Left lobe of liver (tissue), 2 donors: ENCODE results near the gene TMOD4. TPM values are rescaled to one million over a fixed set of nuclear protein-coding genes. Genes with fewer than 3 reads are reported as not detected.
"Not testable (repeated sequence)": the region's sequence is repeated elsewhere in the genome, so short reads cannot be mapped to it uniquely, and the experiment has no call there.

Experiments used
- ATAC-seq: fragments of 200-7000 bp; cut with Tn5 transposase; one replicate; pipeline ENCODE4 v1.9.1; 2020; ENCODE audit warnings: mild to moderate bottlenecking, moderate library complexity
- DNase-seq: peaks from one replicate; pipeline ENCODE4 v3.0.0-alpha.2; 2020; ENCODE audit warnings: low spot score
- total RNA-seq: library from RNA; stranded (reverse); gene quantifications from one replicate; pipeline ENCODE4 v1.2.1, GENCODE V29; 2021
- donor health status: DM: no; HTN: no; CAD: no; lungs with moderate emphysema.
- donor health status: DM: no; HTN: yes; CAD: no.

Gene TMOD4
- 0.33 TPM for total RNA-seq

DNA sequence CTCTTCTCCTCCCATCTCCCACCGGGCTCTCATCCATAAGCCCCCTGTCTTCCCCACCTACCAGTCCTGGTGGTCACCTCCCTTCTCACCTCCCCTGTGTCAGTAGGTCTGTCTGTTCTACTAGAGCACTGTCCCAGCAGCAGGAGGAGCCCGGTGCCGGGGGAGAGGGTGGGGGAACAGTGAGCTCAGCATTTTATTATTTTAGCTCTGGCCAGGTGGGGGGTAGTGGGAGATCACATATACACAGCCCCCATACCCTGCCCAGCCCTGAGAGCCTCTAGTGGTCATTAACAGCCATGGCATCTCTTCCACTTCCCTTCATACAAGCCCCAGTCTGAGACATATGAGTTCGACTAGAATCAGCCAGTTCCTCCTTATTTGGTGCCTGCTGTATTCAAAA, at the start of gene TMOD4:
TSS of gene TMOD4 (minus strand) at position 119 of the 400 bp plus-strand sequence. CDS start 1,106 bp downstream, outside the sequence.
- ATAC-seq (peak; percentile 70), DNase-seq (no peak)

DNA sequence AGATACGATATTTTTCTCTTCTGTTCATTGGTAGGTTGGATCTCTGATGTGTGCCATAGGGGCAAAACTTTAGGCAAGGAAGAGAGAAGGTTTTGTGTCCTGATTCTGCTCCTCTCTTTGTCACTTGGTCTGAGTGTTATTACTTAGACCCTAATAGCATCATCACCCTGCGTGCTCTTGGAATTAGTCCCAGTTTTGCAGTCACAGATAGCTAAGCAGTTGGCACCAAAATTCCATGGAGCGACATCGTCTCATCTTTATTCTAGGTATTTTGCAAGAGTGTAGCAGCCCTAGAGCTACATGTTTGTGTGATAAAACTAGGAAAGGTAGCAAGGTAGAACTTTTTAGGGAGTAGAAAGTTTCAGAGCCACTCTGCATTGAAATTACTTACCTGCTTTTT, 46.3 kb upstream of the TMOD4 start:
- peak; percentile 59 for ATAC-seq
- no peak for DNase-seq

DNA sequence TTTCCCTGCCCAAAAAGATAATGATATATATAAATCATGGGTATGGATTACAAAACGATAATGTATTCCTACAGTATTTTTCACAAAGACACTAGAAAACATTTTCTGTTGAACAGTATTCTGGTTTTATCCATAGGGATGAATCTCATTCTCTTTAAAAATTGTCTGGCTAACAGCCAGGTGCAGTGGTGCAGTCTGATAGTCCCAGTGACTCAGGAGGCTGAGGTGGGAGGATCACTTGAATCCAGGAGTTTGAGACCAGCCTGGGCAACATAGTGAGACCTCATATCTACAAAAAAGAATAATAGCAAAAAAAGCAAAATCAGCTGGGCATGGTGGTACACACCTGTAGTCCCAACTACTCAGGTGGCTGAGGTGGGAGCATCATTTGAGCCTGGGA, 45.8 kb upstream of the TMOD4 start:
- DNase-seq (no peak), ATAC-seq (no peak)

DNA sequence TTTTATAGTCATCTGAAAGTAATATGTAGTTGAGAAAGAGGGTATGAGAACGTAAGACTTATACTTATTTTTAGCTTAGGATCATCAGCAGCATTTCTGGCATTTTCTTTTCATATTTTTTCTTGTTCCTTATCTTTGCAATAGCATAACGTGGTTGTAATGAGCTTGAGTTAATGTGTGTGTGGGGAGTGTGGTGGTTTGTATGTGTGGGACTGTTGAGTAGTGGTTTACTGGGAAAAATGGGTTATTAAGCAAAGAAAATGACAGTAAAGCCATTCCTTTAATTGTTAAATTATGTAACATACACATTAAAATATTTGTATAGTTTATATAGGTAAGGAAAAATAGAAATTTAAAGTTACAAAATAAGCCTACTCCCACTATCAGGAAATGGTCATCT, 37.8 kb upstream of the TMOD4 start:
- no peak for ATAC-seq
- no peak for DNase-seq

DNA sequence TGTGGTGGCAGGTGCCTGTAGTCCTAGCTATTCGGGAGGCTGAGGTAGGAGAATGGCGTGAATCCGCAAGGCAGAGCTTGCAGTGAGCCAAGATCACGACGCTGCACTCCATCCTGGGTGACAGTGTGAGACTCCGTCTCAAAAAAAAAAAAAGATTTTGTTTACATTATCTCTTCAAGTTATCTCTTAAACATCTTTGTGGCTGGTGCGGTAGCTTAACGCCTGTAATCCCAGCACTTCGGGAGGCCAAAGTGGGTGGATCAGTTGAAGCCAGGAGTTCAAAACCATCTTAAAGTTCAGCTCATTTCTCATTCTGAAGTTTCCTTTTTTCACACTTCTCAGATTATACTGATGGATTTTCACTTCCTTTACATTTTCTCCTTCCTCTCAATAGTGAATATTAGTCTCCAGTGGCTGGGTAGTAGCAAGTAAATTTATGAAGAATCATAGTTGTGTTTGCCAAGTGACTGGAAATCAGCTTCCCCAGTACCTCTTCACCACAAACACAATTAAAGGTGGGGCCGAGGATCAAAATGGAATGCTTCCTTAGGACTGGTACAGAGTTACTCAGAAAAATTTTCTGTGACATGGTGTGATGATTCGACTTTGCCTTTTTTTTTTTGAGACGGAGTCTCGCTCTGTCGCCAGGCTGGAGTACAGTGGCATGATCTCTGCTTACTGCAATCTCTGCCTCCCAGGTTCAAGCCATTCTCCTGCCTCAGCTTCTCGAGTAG, 36.4 kb upstream of the TMOD4 start:
- DNase-seq (no peak), ATAC-seq (no peak)

DNA sequence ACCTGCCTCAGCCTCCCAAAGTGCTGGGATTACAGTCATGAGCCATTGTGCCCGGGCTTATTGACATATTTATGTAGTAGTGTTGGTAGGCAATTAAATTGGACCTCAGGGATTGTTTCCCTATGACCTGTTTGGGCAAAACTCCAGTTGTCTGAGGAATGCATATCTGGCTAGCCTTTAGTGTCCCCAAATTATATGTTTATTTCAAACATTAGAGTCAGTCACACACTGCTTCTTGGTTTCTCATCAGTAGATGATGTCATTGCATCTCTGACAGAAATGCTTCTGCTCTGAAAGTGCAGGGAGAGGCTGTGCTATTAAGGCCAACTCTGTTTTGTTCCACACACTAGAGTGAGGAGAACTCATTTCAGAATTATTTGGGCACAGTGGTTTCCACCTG, 35.0 kb upstream of the TMOD4 start:
- DNase-seq (no peak), ATAC-seq (no peak)

DNA sequence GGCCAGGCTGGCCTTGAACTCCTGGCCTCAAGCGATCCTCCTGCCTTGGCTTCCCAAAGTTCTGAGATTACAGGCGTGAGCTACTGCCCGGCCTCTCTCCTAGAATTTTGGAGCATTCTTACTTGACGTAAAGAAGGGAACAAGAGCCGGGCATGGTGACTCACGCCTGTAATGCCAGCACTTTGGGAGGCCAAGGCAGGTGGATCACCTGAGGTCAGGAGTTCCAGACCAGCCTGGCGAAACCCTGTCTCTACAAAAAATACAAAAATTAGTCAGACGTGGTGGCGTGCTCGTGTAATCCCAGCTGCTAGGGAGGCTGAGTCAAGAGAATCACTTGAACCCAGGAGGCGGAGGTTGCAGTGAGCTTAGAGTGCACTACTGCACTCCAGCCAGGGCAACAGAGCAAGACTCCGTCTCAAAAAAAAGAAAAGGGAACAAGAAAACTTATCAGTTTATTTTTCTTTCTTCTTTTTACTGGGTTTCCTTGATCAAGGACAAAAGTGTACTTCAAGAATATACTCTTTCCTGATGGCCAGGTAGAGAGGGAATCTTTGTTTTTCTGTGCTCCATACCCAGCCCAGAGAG, 29.7 kb upstream of the TMOD4 start:
- DNase-seq, ATAC-seq: not testable (repeated sequence)

DNA sequence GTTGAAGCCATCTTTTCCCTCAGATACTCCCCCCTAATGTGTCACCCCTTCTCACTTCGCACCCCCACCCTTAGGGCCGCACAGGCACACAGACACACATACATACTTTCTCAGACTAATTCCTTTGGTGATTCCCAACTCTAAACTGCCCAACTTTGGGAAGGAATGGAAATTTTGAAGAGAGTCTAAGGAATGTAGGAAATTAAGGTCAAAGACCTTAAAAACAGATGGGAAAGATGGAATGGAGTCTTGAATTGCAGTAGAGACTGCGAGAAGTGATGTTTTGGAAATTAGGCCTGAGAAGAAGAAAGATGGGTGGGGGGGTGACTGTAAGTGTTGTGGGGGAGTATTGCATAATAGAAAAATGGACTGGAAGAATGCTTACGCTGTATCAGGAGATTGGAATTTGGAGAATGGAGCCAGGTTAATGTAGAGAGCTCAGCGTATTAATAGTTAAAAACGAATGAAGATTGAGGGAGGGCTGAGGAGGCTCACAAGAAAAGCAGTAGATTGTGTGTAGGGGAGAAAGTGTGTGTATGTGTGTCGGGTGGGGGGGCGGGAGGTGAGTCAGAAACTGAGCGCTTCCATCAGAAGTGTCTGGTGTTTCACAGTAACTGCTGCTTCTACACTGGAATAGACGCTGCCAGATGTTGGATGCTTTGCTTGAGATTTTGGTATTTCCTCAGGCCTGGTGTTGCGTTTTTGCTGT, 24.2 kb upstream of the TMOD4 start:
- DNase-seq = no peak
- ATAC-seq = no peak

DNA sequence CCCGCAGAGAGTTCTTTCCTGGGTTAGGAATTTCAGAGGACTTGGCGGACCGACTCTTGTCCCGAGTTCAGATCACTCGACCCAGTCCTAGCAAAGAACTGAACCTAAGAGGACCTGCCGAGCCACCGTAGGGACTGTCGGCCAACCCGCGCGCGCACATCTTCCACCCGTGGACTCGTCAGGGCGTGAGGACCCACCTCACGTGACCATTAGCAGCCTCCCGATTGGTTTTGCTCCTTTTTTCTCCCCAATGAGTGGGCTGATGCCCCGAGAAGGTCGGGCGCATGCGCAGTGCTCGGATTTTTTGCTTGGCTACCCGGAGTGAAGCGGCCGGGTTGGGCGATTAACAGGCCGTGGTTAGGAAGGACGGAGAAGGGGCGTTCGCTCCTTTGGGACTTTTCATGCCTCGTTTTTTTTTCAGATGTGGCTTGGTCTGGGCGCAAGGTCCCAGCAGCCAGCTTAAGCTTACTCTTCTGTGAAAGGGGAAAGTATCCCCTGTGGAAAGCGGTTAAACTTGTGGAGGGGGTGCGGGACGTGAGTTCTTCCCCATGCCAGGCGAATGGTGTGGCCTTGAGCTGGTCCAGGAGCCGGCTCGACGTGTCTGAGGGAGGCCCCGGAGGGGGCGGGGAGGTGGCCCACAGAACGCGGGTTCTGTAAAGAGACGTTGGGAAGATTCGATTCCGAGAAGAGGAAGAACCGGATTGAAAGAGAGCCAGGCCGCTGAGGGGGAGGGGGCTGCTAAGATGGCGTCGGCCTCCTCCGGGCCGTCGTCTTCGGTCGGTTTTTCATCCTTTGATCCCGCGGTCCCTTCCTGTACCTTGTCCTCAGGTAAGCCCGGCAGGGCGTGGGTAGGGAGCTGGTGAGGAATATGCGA, 22.7 kb upstream of the TMOD4 start, which contains the start of gene PIP5K1A:
TSS of gene PIP5K1A (plus strand) at position 299 of the 874 bp plus-strand sequence. CDS start at position 744, 445 bp downstream.
- DNase-seq (peak; percentile 99), ATAC-seq (peak; percentile 86)

DNA sequence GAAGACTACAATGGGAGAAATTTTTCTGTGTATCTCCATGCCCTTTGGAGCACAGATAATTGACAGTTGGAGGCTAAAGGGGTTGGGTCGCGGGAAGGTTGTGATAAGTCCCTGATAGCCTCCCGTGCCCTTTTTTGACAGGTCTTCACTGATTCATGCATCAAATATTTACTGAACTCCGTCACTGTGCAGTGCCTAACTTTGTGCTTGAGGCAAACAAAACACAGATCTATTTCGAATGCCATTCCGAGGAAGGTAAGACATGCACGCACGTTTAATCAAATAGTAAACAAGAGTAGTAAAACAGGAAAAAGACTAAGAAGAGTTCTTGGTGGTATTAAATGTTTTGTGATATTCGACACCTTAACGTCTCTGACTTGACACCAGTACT, 22.1 kb upstream of the TMOD4 start:
- peak; percentile 6 for ATAC-seq
- DNase-seq = no peak

DNA sequence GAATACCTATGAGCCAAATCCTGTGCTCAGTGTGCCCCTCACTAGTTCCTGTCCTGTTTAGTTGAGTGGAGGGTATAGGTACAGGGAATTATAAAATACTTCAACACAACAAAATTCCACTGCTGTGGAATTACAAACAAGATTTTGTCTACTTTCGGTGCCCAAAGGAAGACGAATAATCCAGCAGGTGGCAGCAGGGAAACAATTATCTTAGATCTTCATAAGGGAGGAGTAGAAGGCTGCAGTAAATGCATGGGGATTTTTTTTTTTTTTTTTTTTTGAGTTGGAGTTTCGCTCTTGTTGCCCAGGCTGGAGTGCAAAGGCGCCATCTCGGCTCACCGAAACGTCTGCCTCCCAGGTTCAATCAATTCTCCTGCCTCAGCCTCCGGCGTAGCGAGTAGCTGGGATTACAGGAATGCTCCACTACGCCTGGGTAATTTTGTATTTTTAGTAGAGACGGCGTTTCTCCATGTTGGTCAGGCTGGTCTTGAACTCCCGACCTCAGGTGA, 20.6 kb upstream of the TMOD4 start:
- DNase-seq = peak; percentile 65
- ATAC-seq = peak; percentile 69

DNA sequence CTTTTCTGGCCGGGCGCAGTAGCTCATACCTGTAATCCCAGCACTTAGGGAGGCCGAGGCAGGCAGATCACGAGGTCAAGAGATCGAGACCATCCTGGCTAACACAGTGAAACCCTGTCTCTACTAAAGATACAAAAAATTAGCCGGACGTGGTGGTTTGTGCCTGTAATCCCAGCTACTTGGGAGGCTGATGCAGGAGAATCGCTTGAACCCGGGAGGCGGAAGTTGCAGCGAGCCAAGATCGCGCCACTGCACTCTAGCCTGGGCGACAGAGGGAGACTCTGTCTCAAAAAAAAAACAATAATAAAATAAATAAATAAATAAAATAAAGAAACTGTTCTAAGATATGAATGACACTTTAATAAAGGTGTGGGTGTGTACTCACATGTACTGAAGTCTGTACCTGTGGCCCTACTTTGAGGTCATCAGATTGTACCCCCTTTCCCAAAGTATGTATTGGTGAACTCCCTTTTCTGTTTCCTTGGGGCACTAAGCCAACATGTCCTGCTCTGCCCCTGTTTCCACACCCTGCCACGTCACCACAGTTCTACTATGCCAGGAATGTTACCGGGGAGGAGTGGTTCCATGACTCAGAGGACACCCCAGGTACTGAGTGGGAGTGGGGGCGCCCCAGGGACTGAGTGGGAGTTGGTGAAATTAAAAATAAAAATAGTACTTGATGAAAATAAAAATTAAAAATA, 19.3 kb upstream of the TMOD4 start:
- DNase-seq = peak; percentile 65
- not testable (repeated sequence) for ATAC-seq

DNA sequence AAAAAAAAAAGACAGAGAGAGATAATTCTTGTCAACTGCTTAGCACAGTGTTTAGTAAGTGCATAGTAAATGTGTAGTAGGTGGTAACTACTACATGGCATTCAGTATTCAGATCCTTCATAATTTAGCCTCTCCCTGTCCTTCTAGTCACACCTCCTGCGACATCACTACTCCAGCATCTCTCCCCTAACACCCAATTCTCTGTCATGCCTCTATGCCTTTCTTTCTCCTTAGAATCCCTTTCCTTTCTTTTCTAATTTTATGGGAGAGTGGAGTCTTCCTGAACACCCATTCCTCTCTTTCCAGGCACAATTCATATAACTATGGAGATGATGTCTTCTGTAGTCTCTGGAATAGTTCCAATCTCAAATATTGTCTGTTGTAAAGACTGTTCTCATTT, 18.1 kb upstream of the TMOD4 start:
- ATAC-seq (no peak), DNase-seq (no peak)

DNA sequence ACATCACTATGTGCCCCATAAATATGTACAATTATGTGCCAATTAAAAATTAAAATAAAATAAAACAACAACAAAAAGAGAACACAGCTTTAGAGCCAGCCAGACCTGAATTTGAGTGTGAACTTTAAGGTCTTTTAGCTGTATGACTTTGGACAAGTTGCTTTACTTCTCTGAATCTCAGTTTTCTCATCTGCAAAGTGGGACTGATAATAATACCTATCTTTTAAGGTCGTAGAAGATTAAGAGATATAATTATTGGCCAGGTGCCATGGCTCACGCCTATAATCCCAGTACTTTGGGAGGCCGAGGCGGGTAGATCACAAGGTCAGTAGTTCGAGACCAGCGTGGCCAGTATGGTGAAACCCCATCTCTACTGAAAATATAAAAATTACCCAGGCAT, 17.5 kb upstream of the TMOD4 start:
- DNase-seq (no peak), ATAC-seq (no peak)

DNA sequence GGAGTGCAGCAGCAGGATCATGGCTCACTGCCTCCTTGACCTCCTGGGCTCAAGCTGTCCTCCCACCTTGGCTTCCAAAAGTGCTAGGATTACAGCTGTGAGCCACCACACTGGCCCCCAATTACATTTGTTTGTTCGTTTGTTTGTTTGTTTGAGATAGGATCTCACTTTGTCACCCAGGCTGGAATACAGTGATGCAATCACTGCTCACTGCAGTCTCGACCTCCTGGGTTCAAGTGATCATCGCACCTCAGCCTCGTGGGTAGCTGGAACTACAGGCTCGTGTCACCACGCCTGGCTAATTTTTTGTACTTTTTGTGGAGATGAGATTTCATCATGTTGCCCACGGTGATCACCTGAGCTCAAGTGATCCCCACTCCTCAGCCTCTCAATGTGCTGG, 16.3 kb upstream of the TMOD4 start:
- DNase-seq (no peak), ATAC-seq (no peak)

DNA sequence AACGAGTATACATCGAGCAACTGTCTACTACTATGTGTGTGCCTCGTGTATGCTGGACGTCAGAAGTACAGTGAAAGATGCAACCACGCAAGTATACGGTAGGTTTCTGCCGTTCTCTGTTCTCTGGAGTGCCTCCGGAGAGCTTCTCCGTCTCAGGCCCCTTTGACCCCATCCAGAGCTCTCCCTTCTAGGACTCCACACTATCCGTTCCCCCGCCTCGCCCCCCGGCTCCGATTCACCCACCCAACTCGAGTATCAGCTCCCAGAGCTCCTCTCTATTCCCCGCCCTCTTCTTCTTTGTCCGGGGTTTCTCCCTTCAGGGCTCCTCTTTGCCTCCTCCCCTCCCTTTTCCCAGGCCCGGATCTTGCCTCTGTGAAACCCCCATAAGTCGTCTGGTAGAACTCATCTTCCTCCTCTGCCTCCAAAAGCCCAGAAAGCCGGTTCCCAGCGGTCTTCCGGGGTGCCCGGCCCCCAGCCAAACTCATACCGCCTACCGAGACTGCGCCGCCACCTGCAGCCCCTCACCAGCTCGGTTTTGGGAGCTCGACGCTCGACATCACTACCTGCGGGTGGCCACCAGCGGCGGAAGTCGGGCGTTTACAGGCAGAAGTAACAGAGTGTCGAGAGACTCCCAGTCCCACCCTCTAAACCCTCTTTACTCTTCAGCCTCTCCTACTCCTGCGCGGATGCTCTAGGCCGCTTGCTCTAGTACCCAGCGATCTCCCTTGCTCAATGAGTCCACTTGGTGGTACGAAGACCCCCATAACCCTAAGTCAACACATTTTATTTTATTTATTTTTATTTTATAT, 14.1 kb upstream of the TMOD4 start, which contains the start of gene VPS72:
TSS of gene VPS72 (minus strand) at position 561 of the 809 bp plus-strand sequence. CDS start at position 485, 76 bp downstream.
- DNase-seq = peak; percentile 86
- ATAC-seq = peak; percentile 98

DNA sequence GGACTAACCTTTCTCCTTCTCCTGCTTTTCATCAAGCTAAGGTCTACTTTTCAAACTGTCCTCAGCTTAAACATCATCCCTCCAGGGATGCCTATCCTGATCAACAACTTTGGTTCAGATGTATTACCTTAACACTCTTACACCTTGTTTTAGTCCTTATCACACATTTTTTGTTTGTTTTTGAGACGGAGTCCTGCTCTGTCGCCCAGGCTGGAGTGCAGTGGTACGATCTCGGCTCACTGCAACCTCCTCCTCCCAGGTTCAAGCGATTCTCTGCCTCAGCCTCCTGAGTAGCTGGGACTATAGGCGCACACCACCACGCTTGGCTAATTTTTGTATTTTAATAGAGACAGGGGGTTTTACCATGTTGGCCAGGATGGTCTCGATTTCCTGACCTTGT, 12.9 kb upstream of the TMOD4 start:
- DNase-seq, ATAC-seq: not testable (repeated sequence)

DNA sequence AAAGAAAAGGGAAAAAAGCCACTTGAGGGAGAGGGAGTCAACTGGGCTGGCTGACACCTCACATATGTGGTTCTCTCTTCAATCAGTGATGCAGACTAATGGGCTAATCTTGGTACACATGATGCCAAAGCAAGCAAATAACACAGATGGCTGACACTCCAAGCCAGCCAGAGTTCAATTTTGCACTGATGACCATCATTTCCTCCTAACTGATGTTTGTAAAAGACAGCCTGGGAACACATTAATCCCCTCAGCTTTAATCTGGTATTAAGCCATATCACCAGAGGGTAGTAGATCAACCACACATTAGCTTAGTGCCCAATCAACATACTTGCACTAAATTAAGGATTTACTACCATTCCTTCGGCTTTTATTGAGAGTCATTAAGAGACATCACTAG, 11.4 kb upstream of the TMOD4 start:
- no peak for DNase-seq
- no peak for ATAC-seq

DNA sequence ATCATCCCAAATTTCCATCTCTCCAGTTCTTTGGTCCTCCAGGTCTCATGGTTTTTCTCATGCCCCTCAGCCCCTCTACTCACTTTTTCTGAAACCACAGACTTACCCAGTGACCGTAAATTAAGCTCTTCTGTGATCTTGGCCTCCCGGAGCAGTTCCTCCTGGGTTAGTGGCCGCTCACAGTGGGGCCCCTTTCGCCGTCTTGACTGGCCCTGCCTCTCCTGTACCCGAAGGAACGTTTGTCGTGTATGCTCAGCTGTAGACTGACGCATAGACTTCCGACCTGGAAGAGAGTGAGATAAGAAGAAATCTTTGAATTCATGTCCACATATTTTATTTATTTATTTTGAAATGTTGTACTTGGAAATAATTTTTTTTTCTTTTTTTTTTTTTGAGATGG, 8.4 kb upstream of the TMOD4 start:
- DNase-seq (no peak), ATAC-seq (no peak)
